Measurements from ENCODE around the gene C1GALT1.

C1GALT1 gene

DNA sequence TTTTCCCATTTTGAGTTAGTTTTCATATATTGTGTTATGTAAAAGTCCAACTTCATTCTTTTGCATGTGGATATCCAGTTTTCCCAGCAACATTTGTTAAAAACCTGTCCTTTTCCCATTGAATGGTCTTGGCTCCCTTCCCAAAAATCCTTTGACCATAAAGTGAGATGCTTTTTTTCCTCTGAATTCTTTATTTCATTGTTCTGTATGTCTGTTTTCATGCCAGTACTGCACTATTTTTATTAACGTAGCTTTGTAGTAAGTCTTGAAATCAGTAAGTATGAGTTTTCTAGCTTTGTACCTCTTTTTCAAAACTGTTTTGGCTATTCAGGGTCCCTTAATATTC is 20.0 kb downstream of the C1GALT1 start:
- DNase-seq = no peak

DNA sequence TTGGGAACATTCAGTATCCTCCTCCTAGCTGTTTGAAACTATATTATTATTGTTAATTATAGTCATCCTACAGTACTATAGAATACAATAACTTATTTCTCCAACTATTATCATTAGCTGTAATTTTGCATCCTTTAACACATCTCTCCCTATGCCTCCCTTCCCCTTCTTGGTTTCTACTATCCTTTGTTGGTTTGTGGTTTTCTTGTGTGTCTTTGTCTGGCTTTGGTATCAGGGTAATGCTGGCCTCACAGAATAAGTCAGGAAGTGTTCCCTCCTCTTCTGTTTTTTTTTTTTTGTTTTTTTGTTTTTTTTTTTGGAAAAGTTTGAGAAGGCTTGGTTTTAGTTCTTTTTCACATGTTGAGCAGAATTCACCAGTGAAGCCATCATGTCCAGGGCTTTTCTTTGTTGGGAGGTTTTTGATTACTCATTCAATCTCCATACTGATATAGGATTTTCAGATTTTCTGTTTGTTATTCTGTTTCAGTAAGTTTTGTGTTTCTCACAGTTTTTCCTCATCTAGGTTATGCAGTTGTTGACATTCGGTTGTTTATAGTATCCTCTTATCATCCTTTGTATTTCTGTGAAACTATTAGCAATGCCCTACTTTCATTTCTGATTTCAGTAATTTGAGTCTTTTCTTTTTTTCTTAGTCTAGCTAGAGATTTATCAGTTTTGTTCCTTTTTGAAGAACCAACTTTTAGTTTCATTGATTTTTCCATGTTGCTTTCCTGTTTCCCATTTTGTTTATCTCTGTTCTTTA is 21.6 kb downstream of the C1GALT1 start:
- no peak for DNase-seq

DNA sequence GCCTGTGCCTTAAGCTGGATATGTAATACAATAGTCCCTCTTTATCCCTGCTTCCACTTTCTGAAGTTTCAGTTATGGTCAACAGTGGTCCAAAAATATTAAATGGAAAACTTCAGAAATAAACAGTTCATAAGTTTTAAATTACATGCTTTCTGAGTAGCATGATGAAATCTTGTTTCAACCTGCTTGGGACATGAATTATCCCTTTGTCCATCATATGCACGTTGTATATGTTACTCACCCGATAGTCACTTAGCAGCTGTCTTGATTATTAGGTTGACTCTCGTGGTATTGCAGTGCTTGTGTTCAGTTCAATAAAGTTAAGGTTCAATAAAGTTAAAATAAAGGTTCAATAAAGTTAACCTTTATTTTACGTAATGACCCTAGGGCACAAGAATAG is 25.5 kb downstream of the C1GALT1 start:
- DNase-seq = no peak

DNA sequence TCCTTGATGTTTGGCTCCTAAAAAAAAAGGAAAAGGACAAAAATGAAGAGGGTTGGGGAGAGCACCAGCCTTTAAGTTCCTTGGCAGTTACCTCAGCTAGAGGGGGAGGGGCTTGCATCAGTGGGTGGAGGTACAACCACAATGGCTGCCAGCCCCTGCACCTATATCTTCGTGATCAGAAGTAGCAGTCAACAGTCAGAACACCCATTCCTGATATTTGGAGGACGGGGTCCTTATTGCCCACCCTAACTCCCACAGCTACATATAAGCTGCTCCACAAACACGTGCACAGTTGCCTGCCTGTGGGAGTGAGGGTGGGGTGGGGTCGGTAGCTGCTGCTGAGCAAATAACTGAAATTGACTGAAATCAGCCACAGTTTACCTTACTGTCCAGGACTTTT is 26.2 kb downstream of the C1GALT1 start:
- no peak for DNase-seq

- DNase-seq = no peak
Measured at GRCh38 chr7:7209412-7210050, 27.2 kb downstream of the C1GALT1 start.

- DNase-seq = no peak
Measured at GRCh38 chr7:7210475-7211237, 28.3 kb downstream of the C1GALT1 start.

GRCh38 chr7:7212612-7213011 is 30.3 kb downstream of the C1GALT1 start:
- no peak for DNase-seq

DNA sequence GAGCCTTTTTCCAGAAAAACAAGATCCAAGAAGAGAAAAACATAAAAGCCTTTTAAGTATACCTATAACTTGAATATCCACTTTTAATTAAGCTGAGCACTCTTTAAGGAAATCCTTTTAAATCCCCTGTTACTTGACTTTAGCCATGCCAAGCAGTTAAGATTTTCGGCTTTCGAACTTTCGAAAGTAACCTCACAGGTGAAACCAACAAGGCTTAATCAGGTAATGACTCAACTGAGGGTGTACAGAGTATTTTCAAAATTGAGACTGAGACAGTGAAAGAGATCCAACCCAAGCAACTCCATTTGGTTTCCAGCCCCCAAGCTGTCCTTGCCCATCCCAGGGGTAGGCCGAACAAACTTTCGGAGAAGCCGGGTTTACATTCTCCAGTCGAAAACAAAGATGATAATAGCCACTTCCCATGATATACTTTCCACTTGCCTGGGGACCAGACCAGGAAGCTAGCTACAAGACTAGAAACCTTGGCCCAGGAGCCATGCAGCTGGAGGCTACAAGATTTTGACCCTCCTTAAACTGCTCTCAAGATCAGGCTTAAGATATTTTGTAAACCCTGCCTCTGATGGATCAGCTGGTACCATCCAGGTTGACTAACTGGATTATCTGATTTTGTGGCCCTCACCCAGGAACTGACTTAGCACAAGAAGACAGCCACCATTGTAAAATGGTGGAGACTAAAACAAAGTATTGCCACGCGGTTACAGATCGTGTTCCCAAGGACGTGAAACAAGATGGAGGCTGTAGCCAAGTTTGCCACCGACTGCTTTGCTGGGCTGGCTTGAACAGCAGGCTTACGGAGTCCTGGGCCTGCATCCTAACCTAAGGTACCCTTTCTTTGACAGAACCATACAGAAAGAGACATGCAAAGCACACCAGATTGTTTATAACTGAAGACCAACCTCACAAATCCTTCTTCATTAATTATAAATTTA is 32.3 kb downstream of the C1GALT1 start:
- DNase-seq = no peak

GRCh38 chr7:7216279-7216678 is 33.9 kb downstream of the C1GALT1 start:
- no peak for DNase-seq

DNA sequence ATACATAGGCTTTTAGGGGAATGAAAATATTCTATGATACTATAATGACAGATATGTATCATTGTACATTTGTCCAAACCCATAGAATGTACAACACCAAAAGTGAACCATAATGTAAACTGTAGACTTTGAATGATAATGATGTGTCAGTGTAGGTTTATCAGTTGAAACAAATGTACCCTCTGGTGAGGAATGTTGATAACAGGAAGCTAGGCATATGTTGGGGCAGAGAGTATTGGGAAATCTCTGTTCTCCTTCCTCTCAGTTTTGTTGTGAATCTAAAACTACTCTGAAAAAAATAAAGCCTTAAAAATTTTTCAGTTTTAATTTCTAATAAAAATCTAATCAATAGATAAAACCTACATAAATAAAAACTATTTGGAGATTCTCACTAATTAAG is 36.9 kb downstream of the C1GALT1 start:
- DNase-seq = no peak

DNA sequence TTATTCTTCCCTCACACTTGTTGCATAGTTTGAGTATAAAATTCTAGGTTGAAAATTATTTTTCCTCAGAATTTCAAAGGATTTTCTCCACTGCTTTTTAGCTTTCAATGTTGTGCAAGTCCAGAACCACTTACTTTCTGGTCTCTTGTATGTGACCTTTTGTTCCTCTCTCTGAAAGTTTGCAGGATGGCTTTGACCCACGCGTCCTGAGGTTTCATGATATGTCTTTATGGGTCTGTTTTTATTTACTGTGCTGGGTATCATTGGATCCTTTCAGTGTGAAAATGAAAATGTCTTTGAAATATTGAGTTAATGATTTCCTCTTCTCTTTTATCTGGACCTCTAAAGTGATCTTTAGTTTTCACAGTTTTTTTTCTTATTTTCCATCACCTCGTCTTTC is 38.5 kb downstream of the C1GALT1 start:
- no peak for DNase-seq

- peak; percentile 82 for DNase-seq
Measured at GRCh38 chr7:7221599-7222038, 39.3 kb downstream of the C1GALT1 start.

- no peak for DNase-seq
Measured at GRCh38 chr7:7223250-7223649, 40.9 kb downstream of the C1GALT1 start.

DNA sequence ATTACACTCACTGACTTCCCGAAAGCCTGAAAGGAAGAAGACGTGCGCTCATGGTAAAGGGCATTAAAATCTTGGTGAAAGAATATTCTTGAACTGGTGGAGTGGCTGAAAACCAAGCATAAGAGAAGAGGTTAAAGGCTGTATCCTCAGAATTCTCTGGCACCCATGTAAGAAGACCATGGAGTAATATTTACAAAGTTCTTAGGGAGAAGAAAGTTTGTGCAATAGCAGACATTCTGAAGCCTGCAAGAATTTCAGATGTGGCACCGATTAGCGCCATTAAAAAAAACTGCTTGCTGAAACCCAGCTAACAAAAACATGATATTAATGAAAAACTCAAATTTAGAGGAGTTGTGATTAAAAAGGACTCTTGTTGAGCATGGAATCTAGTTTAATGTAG is 44.1 kb downstream of the C1GALT1 start:
- no peak for DNase-seq

DNA sequence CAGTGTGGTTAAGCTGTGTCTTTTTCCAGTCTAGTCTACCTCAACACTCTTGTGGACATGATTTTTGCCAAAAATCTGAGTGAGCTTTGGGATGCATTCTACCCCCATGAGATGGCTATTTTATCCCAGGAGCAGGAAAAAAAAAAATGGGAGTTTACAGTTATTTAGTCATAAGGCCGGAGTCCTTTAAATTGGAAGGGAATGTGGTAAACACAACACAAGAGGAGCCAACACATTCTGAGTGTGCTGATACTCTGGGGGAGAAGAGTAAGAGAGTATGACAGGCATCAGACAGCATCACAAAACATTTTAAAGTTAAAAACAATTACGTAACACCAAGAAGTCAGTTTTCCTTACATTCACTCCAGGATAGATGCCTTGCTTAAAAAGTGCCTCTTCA is 46.1 kb downstream of the C1GALT1 start:
- DNase-seq = peak; percentile 33

DNA sequence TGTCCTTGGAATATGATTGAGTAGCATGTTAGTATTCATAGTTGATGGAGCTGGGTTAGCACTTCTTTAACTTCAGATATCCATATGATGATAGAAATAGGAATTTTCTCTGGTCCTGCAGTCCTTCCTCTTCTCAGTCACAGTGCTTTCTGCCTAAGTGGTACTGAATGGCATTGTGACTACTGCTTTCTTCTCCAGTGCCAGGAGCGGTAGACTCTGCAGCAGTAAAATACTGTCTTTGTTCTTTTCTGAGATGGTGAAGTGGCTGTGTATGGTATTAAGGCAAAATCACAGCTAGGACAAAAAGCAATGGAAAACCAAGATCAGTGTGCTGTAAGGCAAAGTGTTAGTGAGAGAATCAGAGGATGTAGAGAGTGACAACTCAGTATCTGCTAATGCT is 46.6 kb downstream of the C1GALT1 start:
- no peak for DNase-seq

DNA sequence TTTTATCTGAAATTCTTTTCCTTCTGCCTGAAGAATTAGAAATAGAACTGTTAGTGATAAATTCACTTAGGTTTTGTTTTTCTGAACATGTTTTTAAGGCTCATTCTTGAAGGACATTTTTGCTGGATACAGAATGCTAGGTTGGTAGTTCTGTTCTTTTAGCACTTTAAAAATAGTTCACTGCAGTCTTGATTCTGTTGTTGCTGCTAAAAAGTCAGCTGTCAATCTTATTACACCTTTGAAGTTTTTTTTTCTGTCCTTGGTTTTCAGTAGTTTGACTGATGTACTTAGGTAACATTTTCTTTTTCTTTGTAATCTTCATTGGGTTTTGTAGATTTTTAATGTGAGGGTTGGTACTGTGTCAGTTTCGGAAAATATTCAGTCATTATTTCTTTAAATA is 48.7 kb downstream of the C1GALT1 start:
- no peak for DNase-seq

GRCh38 chr7:7231865-7232264 is 49.5 kb downstream of the C1GALT1 start:
- no peak for DNase-seq

DNA sequence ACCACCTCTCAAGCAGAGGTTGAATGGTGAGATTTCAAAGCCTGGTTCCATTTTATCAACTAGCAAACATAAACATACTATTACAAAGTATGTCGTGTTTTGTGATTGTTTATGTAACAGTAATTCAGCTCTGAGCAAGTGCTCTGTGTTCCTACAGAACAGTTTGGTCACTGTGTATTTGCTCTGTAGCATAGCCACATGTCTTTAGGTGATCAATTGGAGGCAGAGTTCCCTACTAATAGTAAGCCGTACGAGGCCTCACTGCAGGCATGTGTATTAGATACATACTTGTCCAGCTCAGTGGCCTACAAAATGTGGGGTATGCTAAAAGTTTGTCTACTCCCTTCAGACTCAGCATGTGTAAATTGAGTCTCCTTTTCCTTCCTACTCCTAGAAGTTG is 53.0 kb downstream of the C1GALT1 start:
- no peak for DNase-seq

DNA sequence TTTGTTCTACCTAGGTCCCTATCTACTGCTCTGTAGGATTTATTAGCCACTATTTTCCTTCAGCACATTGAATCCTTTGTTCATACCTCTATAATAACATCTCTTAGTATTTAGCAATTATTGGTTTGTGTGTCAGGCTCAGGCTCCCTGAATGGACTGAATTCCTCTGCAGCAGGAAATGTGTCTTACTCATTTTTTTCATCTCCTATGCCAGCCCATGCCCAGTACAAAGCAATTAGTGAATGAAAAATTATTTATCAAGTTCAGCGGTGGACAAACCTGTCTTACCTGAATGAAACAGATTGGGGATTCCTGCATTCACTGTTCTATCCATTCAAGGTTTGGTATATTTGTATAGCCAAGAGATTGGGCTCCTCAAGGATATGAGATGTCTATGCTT is 53.7 kb downstream of the C1GALT1 start:
- DNase-seq = no peak

DNA sequence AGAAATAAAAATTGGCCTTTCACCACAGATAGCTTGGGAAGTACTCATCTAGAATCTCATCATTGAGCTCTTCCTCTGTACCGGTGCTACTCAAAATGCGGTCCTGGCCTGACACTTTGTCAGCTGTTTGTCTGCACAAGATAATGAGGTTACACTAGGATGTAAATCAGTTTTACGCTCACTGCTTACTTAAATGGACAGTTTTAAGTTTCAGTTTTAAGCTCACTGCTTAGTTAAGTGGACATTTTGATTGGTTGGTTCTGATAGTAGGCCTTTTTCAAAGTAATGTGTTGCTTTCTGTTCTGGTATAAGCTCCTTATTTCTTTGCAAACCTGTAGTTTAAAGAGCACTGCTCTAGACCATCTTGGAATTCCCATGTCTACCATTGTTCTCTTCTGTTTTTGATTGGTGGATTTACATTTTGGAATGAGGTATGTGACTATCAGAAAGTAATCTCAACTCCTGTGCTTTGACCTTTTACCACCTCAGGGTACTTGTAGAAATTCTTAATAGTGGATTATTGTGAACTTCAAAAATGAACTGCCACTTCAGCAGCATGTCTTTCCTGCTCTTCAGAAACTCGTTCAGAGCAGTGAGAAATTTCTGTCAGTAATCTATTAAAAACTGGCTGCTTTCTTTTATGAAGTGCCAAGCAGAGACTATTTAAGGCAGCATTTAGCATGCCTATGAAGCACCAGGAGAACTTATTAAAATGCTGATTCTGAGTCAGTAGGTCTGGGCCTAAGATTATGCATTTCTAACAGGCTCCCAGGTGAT is 55.0 kb downstream of the C1GALT1 start:
- DNase-seq = no peak

DNA sequence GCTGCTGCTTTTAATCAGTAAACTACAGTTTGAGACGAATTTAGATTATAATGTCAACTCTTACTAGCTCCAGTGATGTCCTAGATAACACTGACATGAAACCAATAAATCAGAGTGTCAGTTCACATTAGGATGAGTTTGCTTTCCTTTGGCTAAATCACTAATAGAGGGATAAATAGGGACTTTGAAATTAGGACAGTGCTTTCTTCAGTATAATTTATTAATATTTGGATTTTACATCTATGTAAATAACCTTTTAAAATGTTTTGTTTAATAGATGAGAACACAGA is 55.6 kb downstream of the C1GALT1 start:
- no peak for DNase-seq

All from fibroblast of skin of right quadriceps (primary cell).